HG02759 (cell line): ENCODE results near the gene SGSH.

Experiments used
- ATAC-seq: cut with Tn5 transposase; IDR thresholded peaks from one replicate; pipeline ENCODE4 v1.9.1; 2021; ENCODE audit warnings: mild to moderate bottlenecking, moderate library complexity; ENCODE audit not compliant: unreplicated experiment

The SGSH gene

GRCh38 chr17:80227666-80228065 lies 7.5 kb upstream of the SGSH start:
- no peak for ATAC-seq

- ATAC-seq, result no peak
Measured at GRCh38 chr17:80227156-80227555, 7.0 kb upstream of the SGSH start.

GRCh38 chr17:80225230-80225629 lies 5.1 kb upstream of the SGSH start:
- no peak for ATAC-seq

- no peak for ATAC-seq
Measured at GRCh38 chr17:80224683-80225082, 4.5 kb upstream of the SGSH start.

DNA sequence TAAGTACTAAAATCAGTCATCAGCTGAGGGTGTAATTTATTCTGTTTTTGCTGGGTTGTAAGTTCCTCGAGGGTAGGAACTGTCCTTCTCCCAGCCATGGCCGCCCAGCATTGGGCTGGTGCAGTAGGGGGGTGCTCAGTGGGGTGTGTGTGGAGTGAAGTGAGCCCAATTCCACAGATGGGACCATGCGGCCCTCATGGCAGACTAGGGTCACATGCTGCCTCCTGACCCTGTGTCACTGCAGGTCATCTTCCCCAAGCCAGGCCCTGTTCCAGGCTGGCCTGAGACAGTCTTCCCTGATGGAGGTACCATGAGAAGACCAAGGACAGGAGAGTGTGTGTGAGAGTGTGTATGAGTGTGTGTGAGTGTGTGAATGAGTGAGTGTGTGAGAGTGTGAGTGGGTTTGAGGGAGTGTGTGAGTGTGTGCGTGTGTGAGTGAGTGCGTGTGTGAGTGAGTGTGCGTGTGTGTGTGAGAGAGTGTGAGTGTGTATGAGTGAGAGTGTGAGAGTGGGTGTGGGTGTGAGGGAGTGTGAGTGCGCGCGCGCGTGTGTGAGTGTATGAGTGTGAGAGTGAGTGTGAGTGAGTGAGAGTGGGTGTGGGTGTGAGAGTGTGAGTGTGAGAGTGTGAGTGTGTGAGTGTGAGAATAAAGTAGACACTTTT lies 3.8 kb upstream of the SGSH start:
- no peak for ATAC-seq

GRCh38 chr17:80223142-80223815 lies 3.1 kb upstream of the SGSH start:
- no peak for ATAC-seq

- ATAC-seq, result no peak
Measured at GRCh38 chr17:80222376-80223141, 2.4 kb upstream of the SGSH start.

GRCh38 chr17:80221351-80222105 lies 1.4 kb upstream of the SGSH start:
- ATAC-seq, result no peak

- ATAC-seq, result no peak
Measured at GRCh38 chr17:80220736-80221215, 643 bp upstream of the SGSH start.

DNA sequence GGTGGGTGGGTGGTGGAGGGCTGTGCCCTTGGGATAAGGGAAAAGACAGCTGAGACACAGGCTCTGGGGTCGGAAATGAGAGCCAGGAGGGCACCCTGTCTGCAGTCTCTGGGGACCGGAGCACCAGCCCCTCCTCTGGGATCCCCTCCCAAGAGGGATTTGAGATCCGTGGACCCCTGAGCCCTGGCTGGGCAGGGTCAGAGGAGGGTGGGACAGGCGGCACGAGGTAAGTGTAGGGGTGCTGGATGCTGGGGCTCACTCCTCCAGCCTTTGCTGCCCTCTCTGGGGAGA lies 425 bp downstream of the SGSH start:
- ATAC-seq, result no peak

DNA sequence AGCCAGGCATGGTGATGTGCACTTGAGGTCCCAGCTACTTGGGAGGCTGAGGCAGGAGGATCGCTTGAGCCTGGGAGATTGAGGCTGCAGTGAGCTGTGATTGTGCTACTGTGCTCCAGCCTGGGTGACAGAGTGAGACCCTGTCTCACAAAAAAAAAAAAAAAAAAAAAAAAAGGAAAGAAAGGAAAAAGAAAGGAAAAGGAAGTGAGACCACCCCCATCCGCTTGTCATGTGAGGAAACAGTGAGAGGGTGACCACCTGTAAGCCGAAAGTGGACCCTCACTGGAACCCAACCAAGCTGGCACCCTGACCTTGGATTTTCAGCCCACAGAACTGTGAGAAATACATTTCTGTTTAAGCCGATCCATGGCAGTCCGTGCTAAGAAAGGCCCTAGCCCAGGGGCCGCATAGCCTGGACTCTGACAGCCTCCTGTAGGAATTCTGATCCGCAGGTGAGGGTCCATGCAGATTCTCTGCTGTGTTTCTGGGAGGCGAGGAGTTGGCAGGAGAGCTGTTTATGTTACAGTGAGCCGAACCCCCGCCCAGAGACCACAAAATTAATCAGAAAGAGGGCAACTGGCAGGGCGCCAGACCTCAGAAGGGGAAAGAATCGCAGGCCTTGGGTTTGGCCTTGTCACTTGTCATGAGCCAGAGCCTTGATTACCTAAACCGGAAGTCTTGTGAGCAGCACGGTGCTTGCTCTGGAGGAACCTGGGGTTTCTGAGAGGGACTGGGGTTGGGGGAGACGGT lies 945 bp downstream of the SGSH start:
- peak; percentile 57 for ATAC-seq

DNA sequence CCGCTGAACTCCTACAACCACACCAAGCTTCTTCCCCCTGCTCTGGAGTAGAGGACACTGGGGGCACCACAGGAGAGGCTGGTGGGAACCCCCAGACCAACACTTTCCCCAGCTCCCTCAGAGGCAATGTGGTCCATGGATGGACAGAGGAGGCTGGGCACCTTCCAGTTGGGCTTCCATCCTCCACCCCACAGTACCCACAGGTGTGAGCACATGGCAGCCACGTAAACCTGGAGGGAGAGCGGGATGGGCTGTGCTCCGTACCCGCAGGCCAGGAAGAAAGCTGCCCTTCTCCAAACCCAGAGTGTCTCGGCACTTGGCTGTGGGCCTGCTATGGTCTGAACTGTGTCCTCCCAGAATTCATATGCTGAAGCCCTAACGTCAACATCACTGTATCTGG lies 1.7 kb downstream of the SGSH start:
- no peak for ATAC-seq

DNA sequence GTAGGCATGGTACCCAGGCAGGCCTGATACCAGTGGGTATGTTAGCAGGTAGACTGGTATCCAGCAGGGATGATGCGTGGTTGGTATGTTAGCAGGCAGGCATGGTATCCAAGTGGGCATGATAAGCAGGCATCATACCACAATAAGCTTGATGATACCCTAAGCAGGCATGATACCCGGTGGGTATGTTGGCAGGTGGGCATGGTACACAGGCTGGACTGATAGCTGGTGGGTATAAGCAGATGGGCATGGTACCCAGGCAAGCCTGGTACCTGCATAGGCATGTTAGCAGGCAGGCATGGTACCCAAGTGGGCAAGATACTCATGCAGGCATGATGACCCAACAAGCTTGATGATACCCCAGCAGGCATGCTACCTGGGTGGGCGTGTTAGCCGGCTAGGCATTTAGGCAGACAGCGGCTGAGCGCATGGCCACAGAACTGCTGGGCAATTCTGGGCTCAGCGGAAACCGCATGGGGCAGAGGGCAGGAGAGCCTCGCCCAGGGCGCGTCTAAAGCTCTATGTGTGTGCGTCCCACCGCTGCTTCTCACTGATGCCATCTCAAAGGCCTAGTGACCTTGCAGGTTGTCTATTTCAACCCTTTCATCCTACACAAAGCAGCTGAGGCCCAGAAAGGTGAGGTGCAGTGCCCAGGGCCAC lies 2.3 kb downstream of the SGSH start:
- ATAC-seq, result no peak

DNA sequence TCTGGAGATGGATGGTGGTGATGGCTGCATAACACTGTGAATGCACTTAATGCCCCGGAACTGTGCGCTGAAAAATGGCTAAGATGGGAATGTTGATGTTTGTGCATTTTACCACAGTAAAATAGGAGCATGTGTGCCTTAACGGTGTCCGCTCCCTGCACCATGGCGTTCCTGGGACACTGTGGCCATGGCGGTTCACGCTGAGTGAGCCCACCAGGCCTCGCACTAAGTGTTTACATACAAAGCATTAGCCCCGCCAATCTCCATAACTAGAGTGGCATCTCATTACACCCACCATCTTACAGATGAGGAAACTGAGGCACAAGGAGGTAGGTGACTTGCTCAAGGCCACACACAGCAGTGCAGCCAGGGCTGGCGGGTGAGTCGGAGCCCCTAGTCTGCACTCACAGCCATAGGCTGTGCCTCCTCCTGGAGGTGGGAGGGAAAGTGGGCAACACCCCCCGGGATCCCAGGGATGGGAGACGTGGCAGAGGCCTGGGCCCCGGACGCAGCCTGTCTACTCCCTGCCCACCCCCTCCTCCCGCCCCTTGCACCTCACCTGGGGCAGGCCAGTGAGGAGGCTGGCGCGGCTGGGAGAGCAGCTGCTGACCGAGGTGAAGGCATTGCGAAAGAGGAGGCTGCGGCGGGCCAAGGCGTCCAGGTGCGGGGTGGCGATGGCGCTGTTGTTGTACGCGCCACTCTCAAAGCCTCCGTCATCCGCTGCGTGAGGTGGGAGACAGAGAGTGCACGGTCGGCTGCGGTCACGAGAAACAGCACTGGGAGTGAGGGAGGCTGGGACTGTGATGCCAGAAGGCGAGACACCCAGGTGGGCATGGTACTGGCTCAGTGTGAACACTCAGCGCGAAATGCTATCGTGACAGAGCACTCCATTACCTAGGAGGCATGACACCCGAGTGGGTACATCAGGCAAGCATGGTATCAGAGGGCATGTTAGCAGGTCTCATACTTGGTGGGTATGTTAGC lies 3.4 kb downstream of the SGSH start:
- no peak for ATAC-seq

DNA sequence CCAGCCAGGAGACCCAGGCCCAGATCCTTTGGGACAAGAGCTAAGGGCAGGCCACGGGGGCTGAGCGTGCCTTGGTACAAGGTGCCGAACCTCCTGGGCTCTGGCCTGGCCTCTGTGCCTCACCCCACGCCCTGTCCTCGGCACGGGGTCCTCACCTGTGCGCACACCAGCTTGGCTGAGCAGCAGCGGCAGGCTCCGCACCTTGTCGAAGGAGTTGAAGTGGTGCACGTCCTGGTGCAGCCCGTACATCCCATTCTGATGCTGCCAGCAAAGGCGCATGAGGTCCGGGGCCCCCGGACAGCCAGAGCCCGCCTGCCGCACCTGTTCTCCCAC lies 5.3 kb downstream of the SGSH start:
- ATAC-seq, result no peak

- ATAC-seq, result no peak
Measured at GRCh38 chr17:80214012-80214877, 5.9 kb downstream of the SGSH start.

DNA sequence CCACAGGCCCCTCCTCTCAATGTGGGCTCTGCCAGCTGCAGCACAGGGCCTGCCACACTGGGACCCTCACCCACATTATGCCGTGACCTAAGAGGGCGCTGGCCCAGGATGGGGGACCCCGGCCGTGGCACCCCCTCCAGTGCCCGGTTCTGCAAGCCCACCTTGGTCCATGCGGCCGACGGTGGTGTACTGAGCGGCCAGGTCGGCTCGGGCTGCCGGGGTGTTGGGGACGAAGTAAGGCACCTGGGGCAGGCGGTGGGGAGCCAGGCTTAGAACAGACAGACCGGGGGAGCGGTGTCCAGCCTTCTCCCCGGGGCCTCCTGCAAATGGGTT lies 6.5 kb downstream of the SGSH start:
- ATAC-seq, result no peak

DNA sequence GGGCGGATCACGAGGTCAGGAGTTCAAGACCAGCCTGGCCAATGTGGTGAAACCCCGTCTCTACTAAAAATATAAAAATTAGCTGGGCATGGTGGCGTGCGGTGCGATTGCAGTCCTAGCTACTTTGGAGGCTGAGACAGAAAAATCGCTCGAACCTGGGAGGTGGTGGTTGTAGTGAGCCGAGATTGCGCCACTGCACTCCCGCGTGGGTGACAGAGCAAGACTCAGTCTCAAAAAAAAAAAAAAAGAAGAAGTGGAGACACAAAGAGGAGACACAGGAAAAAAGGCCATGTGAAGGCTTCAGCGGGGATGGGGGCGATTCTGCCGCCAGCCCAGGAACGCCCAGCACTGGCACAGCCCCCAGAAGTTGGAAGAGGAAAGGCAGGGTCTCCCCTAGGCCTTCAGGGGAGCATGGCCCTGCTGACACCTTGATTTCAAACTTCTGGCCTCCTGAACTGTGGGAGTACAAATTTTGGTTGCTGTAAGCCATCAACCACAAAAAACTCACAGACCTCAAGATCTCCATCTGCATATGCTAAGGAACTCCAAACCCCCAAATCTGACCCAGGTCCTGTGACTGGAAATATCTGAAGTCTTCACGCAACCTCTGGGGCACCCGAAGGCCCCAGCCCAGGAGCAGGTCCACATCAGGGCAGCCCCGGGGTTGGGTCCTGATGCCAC lies 7.0 kb downstream of the SGSH start:
- ATAC-seq, result no peak
